DMS153 (cell line): ENCODE measurements around the gene MRC2.
A peak's percentile ranks its signal among the peaks of the same experiment; 100 is the strongest.

ENCODE experiments used
- DNase-seq: peaks from one replicate; lab custom pipeline; 2025; lab: John Stamatoyannopoulos, UW

Gene MRC2

DNA sequence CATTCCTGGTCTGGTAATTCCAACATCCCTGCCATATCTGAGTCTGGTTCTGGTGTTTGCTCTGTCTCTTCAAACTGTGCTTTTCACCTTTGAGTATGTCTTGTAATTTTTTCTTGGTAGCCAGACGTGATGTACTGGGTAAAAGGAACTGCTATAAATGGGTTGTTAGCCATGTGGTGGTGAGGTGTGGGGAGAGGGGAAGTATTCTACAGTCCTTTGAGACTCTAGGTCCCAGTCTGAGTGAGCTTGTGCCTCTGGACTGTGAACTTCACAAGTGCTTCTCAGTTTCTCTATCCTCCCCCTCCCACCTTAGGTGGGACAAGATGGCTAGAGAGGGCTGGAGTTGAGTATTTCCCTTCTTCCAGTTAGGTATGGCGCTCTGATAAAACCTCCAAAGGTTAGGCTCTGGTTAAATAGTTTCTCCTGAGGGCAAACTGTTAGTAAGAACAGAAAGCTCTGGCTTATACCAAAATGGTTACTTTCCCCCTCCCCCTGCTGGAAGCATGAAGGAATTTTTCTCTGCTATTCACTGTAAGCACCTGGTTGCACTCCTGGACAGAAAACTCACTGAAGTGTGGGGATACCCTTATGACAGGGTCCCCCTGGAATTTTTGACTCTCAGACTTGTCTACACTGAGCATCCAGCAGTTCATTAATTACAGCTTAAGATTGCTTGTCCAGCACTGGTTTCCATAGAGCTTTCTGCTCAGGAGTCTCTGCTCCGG, 92.8 kb downstream of the MRC2 start:
- no peak for DNase-seq

DNA sequence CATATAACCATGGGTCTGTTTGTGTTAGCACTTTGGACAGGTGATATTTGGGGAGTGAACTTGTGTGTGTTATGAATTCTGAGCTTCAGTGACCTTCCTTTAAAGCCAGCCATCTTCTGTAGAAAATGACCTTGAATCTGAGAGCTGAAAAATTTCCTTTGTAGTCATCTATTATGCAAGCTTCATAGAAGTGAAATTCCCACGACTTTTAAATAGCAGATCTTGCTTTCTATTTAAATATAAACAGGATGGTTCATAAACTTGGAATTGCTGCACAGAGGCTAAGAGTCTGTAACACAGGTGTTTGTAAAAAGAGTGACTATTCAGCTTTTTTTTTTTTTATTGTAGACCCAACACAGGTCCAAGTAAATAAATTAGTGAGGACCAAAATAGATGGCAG, 95.2 kb downstream of the MRC2 start:
- no peak for DNase-seq

DNA sequence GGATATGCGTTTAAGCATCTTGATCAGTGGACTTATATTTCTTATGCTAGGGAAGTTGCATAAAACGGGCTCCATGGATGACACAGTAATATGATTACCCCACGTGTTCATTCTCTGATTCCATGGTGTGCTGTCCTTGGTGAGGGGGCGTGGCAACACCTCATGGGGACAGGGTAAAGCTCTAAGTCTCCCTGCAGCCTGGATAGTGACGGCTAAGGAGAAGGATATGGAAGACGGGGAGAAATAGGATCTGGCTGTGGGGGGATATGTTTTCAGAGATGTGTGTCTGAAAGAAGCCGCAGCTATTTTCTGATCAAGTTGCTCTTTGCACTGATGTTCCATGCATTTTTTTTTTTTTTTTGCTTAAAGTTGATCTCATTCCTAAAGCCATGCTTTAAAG, 96.4 kb downstream of the MRC2 start:
- peak; percentile 14 for DNase-seq

DNA sequence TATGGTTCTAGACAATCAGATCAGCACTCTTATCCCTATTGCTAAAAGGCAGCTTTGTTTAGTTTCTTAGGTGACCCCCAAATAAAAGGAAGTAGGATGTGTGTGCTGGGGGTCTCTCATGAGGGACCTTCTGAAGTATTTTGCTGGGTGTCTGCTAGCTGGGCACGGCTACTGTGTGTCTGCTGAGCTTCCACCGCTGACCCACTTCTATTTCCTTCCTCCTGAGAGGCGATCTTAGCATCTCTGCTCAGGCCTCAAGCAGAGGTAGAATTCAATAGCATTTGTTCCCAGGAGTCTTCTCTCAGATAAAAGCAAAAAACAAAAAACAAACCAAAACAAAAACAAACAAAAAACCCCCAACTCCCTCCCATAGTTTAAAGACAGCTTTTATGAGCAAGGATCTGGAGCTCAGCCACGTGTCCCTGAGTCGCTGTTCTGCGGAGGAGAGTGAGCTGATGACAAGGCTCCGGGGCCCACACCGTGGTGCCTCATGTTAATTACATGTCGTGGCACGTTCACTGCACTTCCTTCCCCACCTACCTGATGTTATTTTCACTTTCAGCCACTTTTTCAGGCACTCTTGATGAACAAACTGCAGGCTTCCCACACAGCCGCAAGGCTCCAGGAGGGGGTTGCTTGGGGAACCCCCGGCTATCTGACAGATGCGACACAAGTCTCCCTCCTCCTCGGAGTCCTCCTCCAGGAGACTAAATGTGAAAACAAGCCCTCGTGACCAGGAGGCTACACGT, 97.1 kb downstream of the MRC2 start:
- no peak for DNase-seq

DNA sequence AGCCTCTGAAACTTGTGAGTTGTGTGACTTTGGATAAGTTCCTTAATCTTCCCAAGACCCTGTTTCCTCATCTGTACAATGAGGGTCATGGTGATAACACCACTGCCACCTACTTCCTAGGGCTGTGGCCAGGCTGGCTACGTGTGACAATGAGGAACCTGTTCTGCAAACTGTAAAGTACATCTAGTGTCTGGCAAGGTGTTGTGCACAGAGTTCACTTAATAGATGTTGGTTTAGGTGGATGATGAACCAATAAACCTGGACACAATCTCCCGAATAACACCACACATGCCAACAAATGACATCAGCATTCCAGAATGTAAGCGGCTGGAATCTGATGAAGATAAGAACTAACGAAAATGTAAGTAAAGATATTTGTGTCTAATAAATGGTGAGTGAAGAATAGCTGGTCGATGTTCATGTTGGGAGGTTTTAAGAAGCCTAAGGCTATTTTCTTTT, 98.3 kb downstream of the MRC2 start:
- no peak for DNase-seq

DNA sequence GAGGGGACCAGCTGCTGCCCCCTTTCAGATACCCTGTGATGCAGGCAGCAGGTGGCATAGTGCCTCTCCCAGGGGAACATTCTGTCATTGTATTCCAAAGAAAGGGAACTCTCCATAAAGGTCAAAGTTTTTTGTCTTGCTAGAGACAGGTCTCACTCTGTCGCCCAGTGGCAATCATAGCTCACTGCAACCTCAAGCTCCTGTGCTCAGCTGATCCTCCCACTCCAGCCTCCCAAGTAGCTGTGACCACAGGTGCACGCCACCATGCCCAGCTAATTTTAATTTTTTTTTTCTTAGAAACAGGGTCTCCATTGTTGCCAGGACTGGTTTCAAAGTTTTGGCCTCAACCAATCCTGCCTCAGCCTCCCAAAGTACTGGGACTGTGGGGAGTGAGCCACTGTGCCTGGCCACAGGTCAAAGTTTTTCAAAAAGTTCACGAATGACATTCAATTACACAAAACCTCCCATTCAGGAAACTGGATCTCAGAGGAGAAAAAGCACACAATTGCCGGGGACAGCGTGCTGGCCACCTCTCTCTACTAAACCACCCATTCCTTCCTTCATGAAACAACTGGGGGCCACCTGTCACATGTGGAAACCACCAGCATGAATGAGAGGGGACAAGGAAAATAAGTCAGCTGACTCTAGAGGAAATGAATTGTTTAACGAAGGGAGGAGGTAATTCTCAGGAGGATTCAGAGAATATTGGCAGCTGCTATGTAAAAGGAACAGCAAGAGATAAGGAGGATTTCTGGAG, 100.6 kb downstream of the MRC2 start:
- no peak for DNase-seq

DNA sequence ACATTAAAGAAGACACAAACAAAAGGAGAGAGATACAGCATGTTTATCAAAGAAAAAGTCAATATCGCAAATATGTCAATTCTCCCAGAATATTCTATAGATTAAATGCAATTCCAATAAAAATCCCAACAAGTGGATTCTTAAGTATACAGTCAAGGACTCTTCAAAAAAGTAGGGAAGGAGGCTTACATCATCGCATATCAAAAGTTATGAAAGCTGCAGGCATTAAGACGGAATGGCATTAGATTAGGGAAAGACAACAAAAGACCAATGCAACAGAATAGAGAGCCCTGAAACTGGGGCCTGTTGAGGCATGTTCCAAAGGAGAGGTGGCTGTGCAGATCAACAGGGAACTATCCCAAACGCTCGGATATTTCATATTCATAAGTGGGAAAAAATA, 104.7 kb downstream of the MRC2 start:
- DNase-seq: no peak

GRCh38 chr17:62735044-62735651, 107.7 kb downstream of the MRC2 start:
- DNase-seq: no peak

DNA sequence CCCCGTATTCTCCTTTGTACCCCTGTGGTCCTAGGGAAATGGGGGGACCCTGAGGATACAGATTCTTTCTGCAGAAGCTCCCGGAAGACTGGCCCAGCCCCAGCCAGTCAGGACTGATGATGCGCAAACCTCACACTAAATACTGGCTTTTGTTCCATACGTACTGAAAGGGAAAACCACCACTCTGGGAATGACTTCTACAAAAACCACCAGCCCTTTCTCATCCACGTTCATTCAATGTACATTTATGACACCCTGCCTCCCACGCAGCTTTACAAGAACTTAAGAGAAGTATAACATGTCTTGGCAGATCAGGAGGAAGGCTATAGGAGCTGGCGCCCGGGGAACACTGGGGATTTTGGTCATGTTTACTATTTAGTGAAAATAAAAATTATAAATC, 110.0 kb downstream of the MRC2 start:
- DNase-seq: no peak

GRCh38 chr17:62738281-62738680, 110.8 kb downstream of the MRC2 start:
- DNase-seq: no peak

GRCh38 chr17:62739645-62740388, 112.3 kb downstream of the MRC2 start:
- DNase-seq: no peak

DNA sequence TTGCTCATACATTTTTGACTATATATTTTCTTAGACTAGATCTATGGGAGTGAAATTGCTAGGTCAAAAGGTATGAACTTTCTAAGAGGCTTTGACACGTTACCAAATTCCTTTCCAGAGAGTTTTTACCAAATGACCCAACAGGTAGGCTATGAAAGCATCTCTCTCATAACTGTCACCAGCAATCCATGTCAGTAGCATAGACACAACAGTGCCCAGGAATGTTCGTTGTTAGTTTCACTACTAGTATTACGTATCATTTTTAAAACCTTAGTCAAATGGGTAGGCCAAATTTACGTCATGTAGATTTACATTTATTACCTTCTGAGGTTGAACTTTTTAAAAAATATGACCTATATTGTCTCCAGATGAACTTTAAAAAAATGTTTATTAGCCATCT, 113.8 kb downstream of the MRC2 start:
- DNase-seq: no peak
